ENCODE data around the gene PLCB2.

The PLCB2 gene

GRCh38 chr15:40331026-40331425, 23.3 kb upstream of the PLCB2 start:
- TF ChIP-seq POLR2AphosphoS5 (IDR thresholded peaks at IDR 0.05; ENCODE audit: low read depth, low read length) (no peak), SIN3A (IDR thresholded peaks at IDR 0.05; ENCODE audit: borderline replicate concordance, insufficient read depth, low read length) (no peak), REST (IDR thresholded peaks at IDR 0.05; ENCODE audit: insufficient read depth in 1 of 2, low read depth in 2 of 2, low read length in 2 of 2) (no peak), FOXP2 (optimal IDR thresholded peaks at IDR 0.05; ENCODE audit: borderline replicate concordance, extremely low read depth, extremely low read length, insufficient read depth) (no peak), TAF1 (IDR thresholded peaks at IDR 0.05; ENCODE audit: borderline replicate concordance, insufficient read depth, low read length) (no peak)

GRCh38 chr15:40330368-40330836, 22.7 kb upstream of the PLCB2 start:
- TF ChIP-seq SIN3A (IDR thresholded peaks at IDR 0.05; ENCODE audit: borderline replicate concordance, insufficient read depth, low read length) (no peak), FOXP2 (optimal IDR thresholded peaks at IDR 0.05; ENCODE audit: borderline replicate concordance, extremely low read depth, extremely low read length, insufficient read depth) (no peak), POLR2AphosphoS5 (IDR thresholded peaks at IDR 0.05; ENCODE audit: low read depth, low read length) (no peak), TAF1 (IDR thresholded peaks at IDR 0.05; ENCODE audit: borderline replicate concordance, insufficient read depth, low read length) (no peak), REST (IDR thresholded peaks at IDR 0.05; ENCODE audit: insufficient read depth in 1 of 2, low read depth in 2 of 2, low read length in 2 of 2) (no peak)

GRCh38 chr15:40329804-40330203, 22.1 kb upstream of the PLCB2 start:
- TF ChIP-seq SIN3A (IDR thresholded peaks at IDR 0.05; ENCODE audit: borderline replicate concordance, insufficient read depth, low read length) (no peak), TAF1 (IDR thresholded peaks at IDR 0.05; ENCODE audit: borderline replicate concordance, insufficient read depth, low read length) (no peak), POLR2AphosphoS5 (IDR thresholded peaks at IDR 0.05; ENCODE audit: low read depth, low read length) (no peak), FOXP2 (optimal IDR thresholded peaks at IDR 0.05; ENCODE audit: borderline replicate concordance, extremely low read depth, extremely low read length, insufficient read depth) (no peak), REST (IDR thresholded peaks at IDR 0.05; ENCODE audit: insufficient read depth in 1 of 2, low read depth in 2 of 2, low read length in 2 of 2) (no peak)

GRCh38 chr15:40328751-40329150, 21.0 kb upstream of the PLCB2 start:
- no peak for TF ChIP-seq FOXP2 (optimal IDR thresholded peaks at IDR 0.05; ENCODE audit: borderline replicate concordance, extremely low read depth, extremely low read length, insufficient read depth)
- TF ChIP-seq POLR2AphosphoS5 (IDR thresholded peaks at IDR 0.05; ENCODE audit: low read depth, low read length): no peak
- no peak for TF ChIP-seq REST (IDR thresholded peaks at IDR 0.05; ENCODE audit: insufficient read depth in 1 of 2, low read depth in 2 of 2, low read length in 2 of 2)
- TF ChIP-seq SIN3A (IDR thresholded peaks at IDR 0.05; ENCODE audit: borderline replicate concordance, insufficient read depth, low read length): no peak
- TF ChIP-seq TAF1 (IDR thresholded peaks at IDR 0.05; ENCODE audit: borderline replicate concordance, insufficient read depth, low read length): no peak

GRCh38 chr15:40328176-40328575, 20.4 kb upstream of the PLCB2 start:
- TF ChIP-seq TAF1 (IDR thresholded peaks at IDR 0.05; ENCODE audit: borderline replicate concordance, insufficient read depth, low read length): no peak
- no peak for TF ChIP-seq REST (IDR thresholded peaks at IDR 0.05; ENCODE audit: insufficient read depth in 1 of 2, low read depth in 2 of 2, low read length in 2 of 2)
- TF ChIP-seq SIN3A (IDR thresholded peaks at IDR 0.05; ENCODE audit: borderline replicate concordance, insufficient read depth, low read length): no peak
- TF ChIP-seq FOXP2 (optimal IDR thresholded peaks at IDR 0.05; ENCODE audit: borderline replicate concordance, extremely low read depth, extremely low read length, insufficient read depth): no peak
- TF ChIP-seq POLR2AphosphoS5 (IDR thresholded peaks at IDR 0.05; ENCODE audit: low read depth, low read length): no peak
